NCI-H82 treated with DMSO at 0.1 percent for 48 hours (cell line): ENCODE data around the gene TUB.

Experiments used
- DNase-seq: peaks from one replicate; lab custom pipeline; 2025; ENCODE audit not compliant: unreplicated experiment; lab: John Stamatoyannopoulos, UW

The TUB gene

GRCh38 chr11:8089791-8090510 lies 8.9 kb downstream of the TUB start:
- DNase-seq = no peak

- DNase-seq = no peak
Measured at GRCh38 chr11:8090756-8091155, 9.7 kb downstream of the TUB start.

GRCh38 chr11:8091721-8092120 lies 10.7 kb downstream of the TUB start:
- no peak for DNase-seq

GRCh38 chr11:8092587-8093424 lies 11.8 kb downstream of the TUB start:
- DNase-seq = peak; percentile 10

GRCh38 chr11:8093931-8094575 lies 13.0 kb downstream of the TUB start:
- DNase-seq = no peak

- no peak for DNase-seq
Measured at GRCh38 chr11:8094656-8095055, 13.6 kb downstream of the TUB start.

- DNase-seq = no peak
Measured at GRCh38 chr11:8095371-8095770, 14.4 kb downstream of the TUB start.

GRCh38 chr11:8095806-8096522 lies 15.0 kb downstream of the TUB start:
- DNase-seq = no peak

GRCh38 chr11:8096575-8096974 lies 15.6 kb downstream of the TUB start:
- no peak for DNase-seq

GRCh38 chr11:8097062-8097461 lies 16.1 kb downstream of the TUB start:
- no peak for DNase-seq

- DNase-seq = no peak
Measured at GRCh38 chr11:8097468-8097867, 16.5 kb downstream of the TUB start.

- no peak for DNase-seq
Measured at GRCh38 chr11:8097926-8098325, 16.9 kb downstream of the TUB start.

- DNase-seq = no peak
Measured at GRCh38 chr11:8098361-8098760, 17.4 kb downstream of the TUB start.

GRCh38 chr11:8098879-8099278 lies 17.9 kb downstream of the TUB start:
- no peak for DNase-seq

GRCh38 chr11:8099291-8099899 lies 18.4 kb downstream of the TUB start:
- no peak for DNase-seq

GRCh38 chr11:8100158-8100557 lies 19.1 kb downstream of the TUB start:
- DNase-seq = no peak

GRCh38 chr11:8100605-8101004 lies 19.6 kb downstream of the TUB start:
- DNase-seq = no peak

GRCh38 chr11:8101421-8101820 lies 20.4 kb downstream of the TUB start:
- DNase-seq = no peak

- DNase-seq = no peak
Measured at GRCh38 chr11:8102296-8102915, 21.4 kb downstream of the TUB start.

GRCh38 chr11:8102965-8103364 lies 22.0 kb downstream of the TUB start:
- DNase-seq = no peak
